ENCODE measurements around the gene GLIS2.

Gene GLIS2

DNA sequence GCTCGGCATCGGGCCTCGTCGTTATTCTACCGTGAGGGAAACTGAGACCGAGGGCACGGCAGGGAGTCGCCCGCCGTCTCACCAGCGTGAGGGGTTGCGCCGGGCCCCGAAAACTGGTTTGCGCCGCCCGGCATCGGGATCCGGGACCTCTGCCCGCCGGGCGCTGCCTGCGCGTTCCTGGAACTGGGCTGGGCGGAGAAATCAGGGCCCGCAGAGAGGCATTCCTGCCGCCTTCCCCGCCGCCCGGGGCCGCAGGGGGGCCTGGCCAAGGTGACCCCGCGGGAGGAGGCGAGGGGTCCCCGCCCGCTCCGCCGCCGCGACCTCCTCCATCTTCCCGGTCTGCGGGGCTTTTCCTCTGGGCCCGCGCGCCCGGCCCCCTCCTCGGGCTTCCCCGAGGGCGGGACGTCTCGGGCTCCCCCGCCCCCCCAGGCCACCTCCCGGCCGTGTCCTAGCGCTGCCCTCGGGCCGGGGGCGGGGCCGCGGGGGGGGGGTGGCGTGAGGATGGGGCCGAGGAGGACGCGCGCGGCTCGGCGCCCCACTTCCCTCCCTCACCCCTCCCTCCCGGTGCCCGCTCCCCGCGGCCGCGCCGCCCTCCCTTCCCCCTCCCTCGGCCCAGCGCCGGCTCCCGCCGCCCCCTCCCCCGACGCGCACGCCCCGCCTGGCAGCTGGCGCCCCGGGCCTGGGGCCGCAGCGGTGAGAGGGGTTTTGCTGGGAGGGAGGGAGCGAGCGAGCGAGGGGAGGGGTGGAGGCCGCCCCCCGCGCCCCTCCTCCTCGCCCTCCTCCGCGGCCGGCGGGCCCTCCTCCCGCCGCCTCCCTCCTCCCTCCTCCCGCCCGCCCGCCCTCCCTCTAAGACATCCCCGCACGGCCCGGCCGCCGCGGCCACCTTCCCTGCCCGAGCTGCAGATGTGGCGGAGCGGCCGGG, at the start of gene GLIS2:
TSS of gene GLIS2 (plus strand) at position 882 of the 922 bp plus-strand sequence. CDS start 16,214 bp downstream, outside the sequence.
- FAIRE-seq = no peak

DNA sequence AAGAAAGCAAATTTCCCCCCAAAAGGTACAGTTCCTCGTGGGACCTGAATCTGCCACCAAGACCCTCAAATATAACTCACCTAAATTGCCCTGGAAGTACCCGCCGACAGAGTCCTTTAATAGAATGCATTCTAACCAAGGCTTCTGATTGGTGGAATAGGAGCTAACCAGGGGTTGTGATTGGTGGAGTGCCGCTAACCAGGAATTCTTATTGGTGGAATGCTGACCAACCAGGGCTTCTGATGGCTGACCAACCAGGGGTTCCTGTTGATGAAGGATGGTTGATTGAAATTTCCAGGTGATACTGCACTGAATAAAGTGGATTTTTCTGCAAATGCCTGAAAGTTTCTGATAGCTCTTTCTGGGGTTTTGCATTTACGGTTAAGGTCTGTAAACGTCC, 49.5 kb upstream of the GLIS2 start:
- FAIRE-seq = no peak

DNA sequence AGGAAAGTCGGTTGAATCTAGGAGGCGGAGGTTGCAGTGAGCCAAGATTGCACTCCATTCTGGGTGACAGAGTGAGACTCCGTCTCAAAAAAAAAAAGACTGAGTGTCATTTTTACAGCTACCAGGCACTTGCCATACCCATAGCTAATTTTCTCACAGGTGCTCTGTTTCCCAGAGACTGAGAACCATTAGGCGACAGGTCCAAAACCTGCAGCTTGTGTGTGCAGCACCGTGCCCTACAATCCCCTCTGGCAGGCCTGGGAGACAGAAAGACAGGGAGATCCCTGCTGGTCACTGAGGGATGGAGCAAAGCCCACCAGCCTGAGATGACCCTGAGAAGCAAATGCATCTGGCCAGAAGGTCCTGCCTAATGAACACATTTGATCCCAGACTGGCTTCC, 45.8 kb upstream of the GLIS2 start:
- FAIRE-seq = no peak

DNA sequence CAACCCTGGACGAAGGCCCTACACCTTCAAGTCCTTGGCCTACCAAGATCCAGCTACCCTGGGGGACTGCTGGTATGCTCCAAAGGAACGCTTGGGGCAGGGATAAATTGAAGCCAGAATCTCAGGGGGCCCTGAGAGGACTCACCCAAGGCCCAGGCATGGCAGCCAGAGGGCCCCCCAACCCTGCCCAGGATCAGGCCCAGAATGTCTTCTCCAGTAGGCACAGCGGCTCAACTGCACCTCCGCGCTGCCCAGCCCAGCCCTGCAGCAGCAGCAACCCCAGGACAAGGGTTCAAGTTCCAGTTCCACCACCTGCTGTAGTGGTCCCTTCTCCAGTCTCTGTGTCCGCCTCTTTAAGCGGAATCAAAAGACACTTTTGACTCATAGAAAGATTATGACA, 45.3 kb upstream of the GLIS2 start:
- no peak for FAIRE-seq

DNA sequence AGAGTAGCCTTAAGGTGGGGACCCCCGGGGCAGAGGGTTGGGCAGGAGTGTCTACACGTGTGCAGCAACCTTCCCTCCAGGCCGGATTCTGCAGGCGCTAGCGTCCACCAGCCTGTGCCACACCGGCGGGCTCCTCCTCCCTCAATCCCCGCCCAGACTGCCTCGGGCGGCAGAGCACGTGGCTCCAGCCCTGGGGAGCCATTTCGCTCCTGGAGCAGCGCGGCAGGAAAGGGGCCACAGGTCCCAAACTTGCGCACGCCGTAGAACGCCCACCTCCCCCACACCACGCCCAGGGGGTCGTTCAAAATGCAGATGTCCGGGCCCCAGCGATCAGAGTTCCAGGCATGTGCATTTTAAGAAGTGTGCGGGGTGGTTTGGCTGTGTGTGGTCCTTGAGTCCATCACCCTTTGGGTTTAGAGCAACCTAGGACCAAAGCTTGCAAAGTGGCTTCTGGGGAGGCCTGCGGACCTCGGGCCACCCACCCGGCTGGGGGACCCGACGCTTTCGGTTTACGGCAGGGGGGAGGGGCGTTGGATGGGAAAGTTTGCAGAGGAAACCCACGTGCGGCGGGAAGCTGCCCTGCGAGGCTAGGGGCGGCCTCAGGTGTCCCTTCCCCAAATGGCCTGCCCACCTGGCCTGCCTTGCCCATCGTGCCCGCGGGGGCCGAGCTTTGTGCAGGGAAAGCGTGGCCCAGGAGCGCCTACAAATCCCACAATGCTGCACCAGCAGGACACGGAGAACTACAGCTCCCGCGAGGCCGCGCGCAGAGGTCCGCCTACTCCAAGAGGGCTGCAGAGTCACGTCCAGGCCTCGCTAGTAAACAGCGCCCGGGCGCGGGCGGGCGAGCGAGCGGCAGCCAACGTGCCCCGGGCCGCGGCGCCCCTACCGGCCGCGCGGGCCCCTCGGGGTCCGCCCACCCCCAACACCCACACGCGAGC, 44.4 kb upstream of the GLIS2 start:
- no peak for FAIRE-seq

DNA sequence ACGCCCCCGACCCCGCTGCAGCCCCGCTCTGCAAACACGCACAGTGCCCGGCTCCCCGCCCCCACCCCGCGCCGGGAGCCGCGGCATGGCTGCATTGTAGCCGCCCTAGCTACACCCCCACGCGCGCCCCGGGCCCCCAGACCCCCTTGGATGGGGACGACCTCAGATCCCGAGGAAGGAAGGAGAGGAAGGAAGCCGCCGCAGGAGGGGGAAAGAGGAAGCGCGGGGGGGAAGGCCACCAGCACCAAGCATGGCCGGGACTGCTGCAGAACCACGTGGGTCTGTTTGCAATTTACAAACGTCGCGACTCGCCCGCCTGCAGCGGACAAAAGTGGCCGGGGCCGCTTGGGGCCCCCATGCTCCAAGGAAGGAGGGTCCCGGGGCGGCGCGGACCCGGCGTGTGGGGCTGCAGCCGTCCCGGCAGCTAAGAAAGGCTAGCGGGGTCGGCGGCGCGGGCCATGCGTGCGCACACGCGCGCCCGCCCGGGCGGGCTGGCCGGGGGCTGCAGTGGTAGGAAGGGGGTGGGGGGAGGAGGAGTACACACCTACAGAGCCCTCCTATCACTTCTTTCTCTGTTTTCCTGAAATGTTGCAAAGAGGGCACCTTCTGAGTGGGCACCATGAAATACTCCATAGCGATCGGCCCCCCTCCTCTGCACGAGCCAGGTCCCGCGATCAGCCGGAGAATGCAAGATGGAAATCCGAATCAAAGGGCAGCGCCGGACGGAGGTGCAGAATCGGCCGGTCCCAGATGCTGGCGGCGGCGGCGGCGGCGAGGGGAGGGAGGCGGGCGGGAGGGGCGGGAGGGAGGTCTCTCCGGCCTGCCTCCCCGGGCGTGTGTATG, 43.5 kb upstream of the GLIS2 start:
- no peak for FAIRE-seq

DNA sequence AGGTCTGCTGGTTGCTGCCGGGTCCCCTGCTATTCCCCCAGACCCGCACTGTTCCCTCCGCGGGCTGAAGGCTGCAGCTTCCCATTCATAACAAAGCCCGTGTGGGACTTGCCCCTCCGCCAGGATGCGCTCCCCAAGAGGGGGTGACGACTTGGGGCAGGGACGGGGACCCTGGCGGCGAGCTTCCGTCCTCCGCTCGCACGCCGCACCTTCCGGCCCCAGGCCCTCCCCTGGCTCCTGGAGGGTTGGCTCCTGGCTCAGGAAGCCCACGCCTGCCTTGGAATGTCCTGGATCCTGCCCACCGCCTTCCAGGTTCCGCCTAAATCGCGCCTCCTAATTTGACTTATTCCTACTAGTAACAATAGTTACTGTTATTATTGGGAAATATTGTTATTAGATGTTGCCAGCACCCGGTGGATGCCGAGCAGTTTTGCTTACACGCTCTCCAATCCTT, 42.0 kb upstream of the GLIS2 start:
- no peak for FAIRE-seq

DNA sequence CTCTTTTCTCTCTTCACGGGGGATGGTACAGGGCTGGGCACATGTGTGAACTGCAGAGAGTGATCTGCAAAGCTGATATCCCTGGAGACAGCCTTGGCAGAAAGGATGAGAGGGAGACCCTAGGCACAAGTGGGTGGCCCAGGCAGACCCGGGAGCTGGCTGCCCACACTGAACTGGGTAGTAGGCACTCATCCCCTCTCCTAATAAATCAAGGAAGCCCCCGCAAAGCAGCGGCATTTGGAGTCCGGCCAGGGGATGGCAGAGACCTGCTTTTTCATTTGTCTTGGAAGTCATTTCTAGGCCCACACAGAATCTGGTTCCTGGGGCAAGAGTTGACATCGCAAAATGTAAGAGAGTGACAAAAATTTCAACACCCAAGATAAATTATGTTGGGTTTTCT, 40.0 kb upstream of the GLIS2 start:
- FAIRE-seq = no peak

DNA sequence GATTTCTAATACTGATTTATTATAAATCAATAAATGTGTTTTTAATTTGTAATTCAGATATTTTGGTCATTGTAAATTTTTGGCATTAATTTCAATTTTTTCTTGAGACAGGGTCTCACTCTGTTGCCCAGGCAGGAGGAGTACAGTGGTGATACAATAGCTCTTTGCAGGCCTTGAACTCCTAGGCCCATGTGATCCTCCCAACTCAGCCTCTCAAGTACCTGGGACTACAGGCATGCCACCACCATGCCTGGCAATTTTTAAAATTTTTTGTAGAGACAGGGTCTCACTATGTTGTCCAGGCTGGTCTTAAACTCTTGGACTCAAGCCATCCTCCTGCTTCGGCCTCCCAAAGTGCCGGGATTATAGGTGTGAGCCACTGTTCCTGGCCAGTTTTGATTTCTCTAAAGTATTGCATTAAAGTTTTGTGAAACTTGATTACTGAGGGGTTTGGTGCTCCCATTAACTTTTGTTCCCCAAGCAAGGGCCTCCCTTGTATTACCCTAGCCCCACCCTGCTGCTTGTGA, 37.8 kb upstream of the GLIS2 start:
- no peak for FAIRE-seq

DNA sequence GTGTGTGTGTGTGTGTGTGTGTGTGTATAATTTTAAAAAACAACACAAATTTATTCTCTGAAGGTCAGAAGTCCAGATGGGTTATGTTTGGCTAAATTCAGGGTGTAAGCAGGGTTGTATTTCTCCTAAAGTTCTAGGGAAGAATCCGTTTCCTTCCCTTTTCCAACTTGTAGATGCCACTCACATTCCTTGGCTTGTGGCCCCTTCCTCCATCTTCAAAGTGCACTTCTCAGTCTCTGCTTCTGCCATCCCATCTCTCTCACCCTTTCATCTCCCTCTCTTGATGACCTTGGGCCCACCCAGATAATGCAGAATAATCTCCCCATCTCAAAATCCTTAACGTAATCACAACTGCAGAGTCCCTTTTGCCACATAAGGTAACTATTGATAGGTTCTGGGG, 35.2 kb upstream of the GLIS2 start:
- FAIRE-seq = no peak

DNA sequence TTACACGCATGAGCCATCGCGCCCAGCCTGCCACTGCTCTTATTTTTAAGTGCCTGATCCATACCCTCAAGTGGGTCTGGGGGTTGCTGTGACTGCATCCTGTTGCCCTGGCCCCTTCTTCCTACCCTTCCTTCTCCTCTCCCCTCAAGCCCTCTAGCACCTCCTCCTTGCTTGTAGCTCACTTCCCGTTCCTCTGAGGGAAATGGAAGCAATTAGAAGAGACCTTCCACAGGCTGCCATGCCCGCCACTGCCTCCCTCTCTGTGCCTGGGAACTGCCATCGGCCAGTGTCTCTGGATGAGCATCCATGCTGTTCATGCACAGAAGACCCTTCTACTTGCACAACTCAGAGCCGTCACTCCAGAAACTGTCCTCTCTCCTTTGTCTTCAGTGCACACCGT, 32.4 kb upstream of the GLIS2 start:
- FAIRE-seq = no peak

DNA sequence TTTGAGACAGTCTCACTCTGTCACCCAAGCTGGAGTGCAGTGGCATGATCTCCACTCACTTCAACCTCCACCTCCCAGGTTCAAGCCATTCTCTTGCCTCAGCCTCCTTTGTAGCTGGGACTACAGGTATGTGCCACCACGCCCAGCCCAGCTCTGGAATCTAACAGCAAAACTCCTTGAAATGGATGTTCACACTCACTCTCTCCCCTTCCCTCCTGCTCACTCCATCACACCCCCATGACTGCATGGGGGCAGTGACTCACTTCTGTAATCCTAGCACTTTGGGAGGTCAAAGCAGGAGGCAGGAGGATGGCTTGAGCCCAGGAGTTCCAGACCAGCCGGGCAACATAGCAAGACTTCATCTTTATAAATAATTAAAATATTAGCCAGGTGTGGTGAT, 31.9 kb upstream of the GLIS2 start:
- FAIRE-seq = no peak

DNA sequence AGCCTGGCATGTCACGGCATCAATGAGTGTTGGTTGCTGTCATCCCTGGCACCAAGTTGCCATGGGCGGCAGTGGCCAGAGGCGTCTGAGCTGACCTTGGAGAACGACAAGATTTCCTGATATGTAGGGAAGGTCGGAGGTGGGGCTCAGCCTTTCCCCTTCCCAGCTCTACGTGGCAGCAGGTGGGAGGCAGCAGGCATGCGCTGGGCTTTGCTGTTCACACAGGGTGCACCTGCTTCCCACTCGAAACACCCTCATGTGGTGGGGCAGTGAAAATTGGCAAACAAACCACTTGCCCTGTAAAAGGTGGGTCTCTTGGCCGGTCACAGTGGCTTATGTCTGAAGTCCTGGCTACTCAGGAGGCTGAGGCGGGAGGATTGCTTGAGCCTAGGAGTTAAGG, 30.7 kb upstream of the GLIS2 start:
- FAIRE-seq = no peak

DNA sequence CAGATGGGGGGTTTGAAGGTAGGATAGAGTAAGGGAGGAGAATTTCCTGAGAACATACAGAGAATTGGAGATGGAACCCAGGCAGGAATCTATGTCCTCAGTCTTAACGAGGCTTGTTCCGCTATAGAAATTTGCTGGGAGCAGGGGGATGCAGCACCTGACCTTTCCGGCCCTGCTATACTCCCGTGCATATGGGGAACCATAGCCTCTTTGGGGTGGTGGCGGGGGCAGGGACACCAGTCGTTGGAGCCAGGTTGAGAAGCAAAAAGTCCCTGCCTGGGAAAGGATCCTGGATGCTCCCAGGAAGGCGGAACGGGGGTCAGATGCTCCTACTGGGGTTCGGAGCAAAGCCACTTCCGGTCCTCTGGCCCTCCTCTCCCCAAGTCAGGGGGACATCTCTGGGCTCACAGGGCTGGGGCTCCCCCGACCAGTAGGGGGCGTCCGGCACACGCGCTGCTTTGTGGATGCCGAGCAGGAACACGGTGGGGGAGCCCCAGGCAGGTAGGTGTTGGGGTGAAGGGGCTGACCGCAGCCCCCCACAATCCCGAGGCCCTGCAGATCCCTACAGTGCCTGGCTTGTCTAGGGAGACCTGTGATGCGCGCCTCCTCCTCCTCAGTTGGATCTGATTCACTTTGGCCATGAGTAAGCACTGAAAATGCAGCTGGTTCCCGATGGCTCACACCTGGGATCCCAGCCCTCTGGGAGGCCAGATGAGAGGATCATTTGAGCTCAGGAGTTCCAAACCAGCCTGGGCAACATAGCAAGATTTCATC, 27.5 kb upstream of the GLIS2 start:
- no peak for FAIRE-seq

DNA sequence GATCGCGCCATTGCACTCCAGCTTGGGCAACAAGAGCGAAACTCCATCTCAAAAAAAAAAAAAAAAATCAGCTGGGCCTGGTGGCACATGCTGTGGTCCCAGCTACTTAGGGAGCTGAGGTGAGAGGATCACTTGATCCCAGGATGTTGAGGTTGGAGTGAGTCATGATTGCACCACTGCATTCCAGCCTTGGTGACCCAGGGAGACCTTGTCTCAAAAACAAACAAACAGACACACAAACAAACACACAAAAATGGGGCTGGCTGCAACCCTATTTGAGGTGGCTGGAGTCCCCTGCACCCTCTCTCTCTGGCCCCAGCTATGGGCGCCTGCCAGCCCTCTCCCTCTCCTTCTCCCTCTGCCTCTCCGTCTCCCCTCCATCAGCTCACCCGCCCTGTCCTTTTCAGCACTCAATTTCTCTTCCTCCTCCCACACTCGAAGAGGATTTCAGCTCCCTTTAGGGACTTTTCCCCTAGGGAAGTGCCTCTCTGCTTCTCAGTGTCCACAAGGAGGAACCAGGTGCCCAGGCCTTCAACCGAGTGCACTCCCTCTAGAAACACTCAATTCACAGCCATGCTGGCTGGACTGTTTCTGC, 25.5 kb upstream of the GLIS2 start:
- FAIRE-seq = no peak

DNA sequence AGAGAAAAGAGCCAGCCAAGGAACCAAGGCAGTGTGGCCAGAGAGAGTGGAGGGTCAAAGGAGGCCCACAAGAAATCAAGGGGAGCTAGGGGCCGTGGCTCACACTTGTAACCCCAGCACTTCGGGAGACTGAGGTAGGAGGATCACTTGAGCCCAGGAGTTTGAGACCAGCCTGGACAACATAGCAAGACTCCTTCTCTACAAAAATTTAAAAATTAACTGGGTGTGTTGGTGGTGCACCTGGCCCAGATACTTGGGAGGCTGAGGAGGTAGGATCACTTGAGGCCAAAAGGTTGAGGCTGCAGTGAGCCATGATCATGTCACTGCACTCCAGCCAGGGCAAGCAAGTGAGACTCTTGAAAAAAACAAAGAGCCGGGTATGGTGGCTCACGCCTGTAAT, 24.2 kb upstream of the GLIS2 start:
- no peak for FAIRE-seq

DNA sequence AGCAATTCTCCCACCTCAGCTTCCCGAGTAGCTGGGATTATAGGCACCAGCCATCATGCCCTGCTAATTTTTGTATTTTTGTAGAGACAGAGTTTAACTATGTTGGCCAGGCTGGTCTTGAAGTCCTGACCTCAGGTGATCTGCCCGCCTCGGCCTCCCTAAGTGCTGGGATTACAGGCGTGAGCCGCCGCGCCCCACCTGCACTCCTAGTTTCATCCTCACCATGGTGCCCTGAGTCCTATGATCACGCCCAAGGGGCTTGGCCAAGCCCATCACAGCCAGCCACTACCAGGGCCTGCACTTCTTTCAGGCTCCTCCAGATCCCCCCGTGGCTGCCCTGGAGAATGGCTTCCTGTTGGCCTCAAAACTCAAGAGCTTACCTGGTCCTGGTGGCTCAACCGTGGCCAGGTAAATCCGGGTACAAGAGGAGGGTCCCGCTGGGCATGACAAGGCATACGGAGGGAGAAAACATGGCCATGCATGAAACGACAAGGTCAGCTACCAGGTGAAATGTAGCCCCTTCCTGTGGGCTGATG, 22.6 kb upstream of the GLIS2 start:
- FAIRE-seq = no peak

DNA sequence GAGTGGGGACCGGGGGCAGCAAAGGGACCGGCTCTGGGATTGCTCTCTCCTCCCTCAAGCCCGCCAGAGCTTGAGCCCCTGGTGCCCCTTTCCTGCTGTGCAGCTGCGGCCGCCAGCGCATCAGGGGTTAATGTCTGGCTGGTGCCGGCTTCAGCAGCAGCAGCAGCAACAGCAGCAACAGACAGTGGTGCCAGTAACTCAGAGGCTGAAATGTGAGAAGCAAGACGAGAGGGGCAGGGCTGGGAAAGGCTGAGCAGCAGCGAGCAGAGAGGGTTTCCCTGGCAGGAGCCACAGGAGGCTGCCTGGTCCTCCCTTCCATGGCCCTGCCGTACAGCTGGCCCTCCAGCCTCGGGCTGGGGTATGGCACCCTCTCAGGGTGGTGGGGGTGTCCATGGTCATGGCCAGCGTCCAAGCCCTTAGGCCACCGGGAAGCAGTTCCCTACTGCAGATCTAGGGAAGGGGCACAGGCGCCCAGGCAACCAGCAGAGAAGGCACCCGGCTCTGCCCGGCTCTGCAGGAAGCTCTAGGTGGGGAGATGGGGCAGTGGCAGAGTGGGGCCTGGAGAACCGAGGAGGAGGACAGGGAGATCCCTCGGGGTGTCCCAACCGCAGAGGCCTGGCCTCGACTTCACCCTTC, 21.9 kb upstream of the GLIS2 start:
- FAIRE-seq = no peak

DNA sequence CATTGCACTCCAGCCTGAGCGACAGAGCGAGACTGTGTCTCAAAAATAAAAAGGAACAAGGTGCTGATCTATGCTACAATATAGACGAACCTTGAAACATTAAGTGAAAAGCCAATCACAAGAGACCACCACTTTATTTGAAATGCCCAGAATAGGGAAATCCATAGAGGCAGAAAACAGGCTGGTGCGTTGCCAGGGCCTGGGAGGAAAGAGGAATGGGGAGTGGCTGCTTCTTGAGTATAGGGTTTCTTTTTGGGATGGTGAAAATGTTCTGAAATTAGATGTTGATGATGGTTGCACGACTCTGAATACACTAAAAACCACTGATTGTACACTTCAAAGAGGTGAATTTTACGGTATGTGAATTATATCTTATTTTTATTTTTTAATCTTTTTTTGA, 20.3 kb upstream of the GLIS2 start:
- FAIRE-seq = no peak

DNA sequence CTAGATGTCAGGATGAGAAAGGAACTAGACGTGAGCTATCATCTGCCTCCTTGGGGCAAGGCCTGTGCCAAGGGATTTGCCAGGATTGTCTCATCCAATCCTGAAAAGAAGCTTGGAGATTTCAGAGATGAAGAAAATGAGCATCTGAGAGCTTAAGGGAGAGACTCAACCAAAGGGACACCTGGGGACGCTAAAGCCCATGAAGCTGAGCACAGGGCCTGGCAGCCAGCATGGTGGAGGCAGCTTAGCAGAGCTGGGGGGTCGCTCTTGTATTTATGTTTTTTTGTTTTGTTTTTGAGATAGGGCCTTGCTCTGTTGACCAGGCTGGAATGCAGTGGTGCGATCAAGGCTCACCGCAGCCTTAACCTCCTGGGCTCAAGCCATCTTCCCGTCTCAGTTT, 18.4 kb upstream of the GLIS2 start:
- no peak for FAIRE-seq

All from TTC549 (cell line).